ENCODE results near the gene STXBP2. TPM values are rescaled to one million over a fixed set of nuclear protein-coding genes. Genes with fewer than 3 reads are reported as not detected.
A peak's percentile ranks its signal among the peaks of the same experiment; 100 is the strongest.

Gene STXBP2
- total RNA-seq, 2 donors from 2014 or later = 119 to 126 TPM

- H3K4me1 ChIP-seq (ENCODE audit: control insufficient read depth, insufficient read depth, low read length) = no peaks in the 10 kb centered on the region
- peaks cover 33% of the 10 kb centered on the region for H3K27me3 Mint-ChIP-seq (ENCODE audit: insufficient read depth)
- peak; percentile 94 for DNase-seq
- H3K27ac ChIP-seq (ENCODE audit: low read depth, low read length) = no peak within 1 kb of the TSS
- peaks cover 13% of the 10 kb centered on the region for H3K36me3 ChIP-seq (ENCODE audit: control insufficient read depth, insufficient read depth, low read length)
- peaks cover 18% of the 10 kb centered on the region for H3K36me3 Mint-ChIP-seq (ENCODE audit: low read depth)
- peaks cover 5% of the 10 kb centered on the region for H3K4me1 Mint-ChIP-seq
- peak within 1 kb of the TSS; percentile 57 for H3K9ac ChIP-seq (ENCODE audit: extremely low read depth, low read length, poor library complexity, severe bottlenecking)
- peak within 1 kb of the TSS; percentile 77 for H3K4me3 Mint-ChIP-seq
- peak within 1 kb of the TSS; percentile 70 for H3K27ac Mint-ChIP-seq
- WGBS, 2 experiments (ENCODE audit: insufficient coverage in 1 of 2, insufficient read length in 1 of 2) = 0% methylated on average over 18 to 79 of the region's 79 CpGs
- H3K4me3 ChIP-seq (ENCODE audit: low read length) = peak within 1 kb of the TSS; percentile 87
- peaks cover 28% of the 10 kb centered on the region for H3K27me3 ChIP-seq (ENCODE audit: control insufficient read depth, insufficient read depth, low read length, poor library complexity, severe bottlenecking)
- H3K9me3 ChIP-seq (ENCODE audit: control insufficient read depth, low read length) = no peaks in the 10 kb centered on the region
- no peaks in the 10 kb centered on the region for H3K9me3 Mint-ChIP-seq
- peak; percentile 97 for TF ChIP-seq CTCF (conservative IDR thresholded peaks at IDR 0.05)
Measured at GRCh38 chr19:7680606-7681339, 43.9 kb downstream of the STXBP2 start, which contains the start of gene TRAPPC5. Gene TRAPPC5, plus strand, starts transcription at chr19:7680833. Its CDS starts 1,421 bp downstream, at chr19:7682254.

GRCh38 chr19:7681340-7682174 lies 44.6 kb downstream of the STXBP2 start:
- Histone ChIP-seq H3K9ac (ENCODE audit: extremely low read depth, low read length, poor library complexity, severe bottlenecking) (peak overlapping the region; percentile 57), H3K27ac (ENCODE audit: low read depth, low read length) (no peak overlapping the region), H3K4me1 (ENCODE audit: control insufficient read depth, insufficient read depth, low read length) (no peaks in the 10 kb centered on the region), H3K9me3 (ENCODE audit: control insufficient read depth, low read length) (no peaks in the 10 kb centered on the region), H3K4me3 (ENCODE audit: low read length) (peak overlapping the region; percentile 87), H3K27me3 (ENCODE audit: control insufficient read depth, insufficient read depth, low read length, poor library complexity, severe bottlenecking) (peaks cover 21% of the 10 kb centered on the region), H3K36me3 (ENCODE audit: control insufficient read depth, insufficient read depth, low read length) (peaks cover 13% of the 10 kb centered on the region)
- H3K27ac Mint-ChIP-seq = peak overlapping the region; percentile 85
- peaks cover 8% of the 10 kb centered on the region for H3K4me1 Mint-ChIP-seq
- TF ChIP-seq CTCF (conservative IDR thresholded peaks at IDR 0.05) = peak; percentile 65
- peak overlapping the region; percentile 77 for H3K4me3 Mint-ChIP-seq
- peaks cover 18% of the 10 kb centered on the region for H3K36me3 Mint-ChIP-seq (ENCODE audit: low read depth)
- H3K27me3 Mint-ChIP-seq (ENCODE audit: insufficient read depth) = peaks cover 25% of the 10 kb centered on the region
- 32 to 50% methylated on average over 26 to 43 of the region's 43 CpGs for WGBS, 2 experiments (ENCODE audit: insufficient coverage in 1 of 2, insufficient read length in 1 of 2)
- no peaks in the 10 kb centered on the region for H3K9me3 Mint-ChIP-seq
- peak; percentile 93 for DNase-seq

- no peak overlapping the region for H3K27ac ChIP-seq (ENCODE audit: low read depth, low read length)
- H3K27ac Mint-ChIP-seq = peak overlapping the region; percentile 85
Measured at GRCh38 chr19:7682175-7682855, 45.4 kb downstream of the STXBP2 start.

More at GRCh38 chr19:7682175-7682855, 45.4 kb downstream of the STXBP2 start:
- Histone ChIP-seq H3K4me1 (ENCODE audit: control insufficient read depth, insufficient read depth, low read length) (no peaks in the 10 kb centered on the region), H3K27me3 (ENCODE audit: control insufficient read depth, insufficient read depth, low read length, poor library complexity, severe bottlenecking) (peaks cover 14% of the 10 kb centered on the region), H3K4me3 (ENCODE audit: low read length) (peak overlapping the region; percentile 87), H3K9me3 (ENCODE audit: control insufficient read depth, low read length) (no peaks in the 10 kb centered on the region), H3K9ac (ENCODE audit: extremely low read depth, low read length, poor library complexity, severe bottlenecking) (no peak overlapping the region), H3K36me3 (ENCODE audit: control insufficient read depth, insufficient read depth, low read length) (peaks cover 13% of the 10 kb centered on the region)
- peak; percentile 59 for TF ChIP-seq CTCF (conservative IDR thresholded peaks at IDR 0.05)
- Mint-ChIP-seq H3K4me1 (peaks cover 8% of the 10 kb centered on the region), H3K27me3 (ENCODE audit: insufficient read depth) (peaks cover 17% of the 10 kb centered on the region), H3K36me3 (ENCODE audit: low read depth) (peaks cover 18% of the 10 kb centered on the region), H3K4me3 (peak overlapping the region; percentile 77), H3K9me3 (no peaks in the 10 kb centered on the region)
- no peak for DNase-seq
- WGBS, 2 experiments (ENCODE audit: insufficient coverage in 1 of 2, insufficient read length in 1 of 2) = 96% methylated on average over 58 to 74 of the region's 74 CpGs
